PFSK-1 (cell line): ENCODE data around the gene ELP2.

Experiments used
- FOXP2 ChIP-seq: optimal IDR thresholded peaks from 2 replicates; pipeline ENCODE3; 2011; ENCODE audit warnings: borderline replicate concordance, control low read depth, inconsistent platforms; ENCODE audit not compliant: insufficient read depth; ENCODE audit errors: extremely low read length, extremely low read depth
- POLR2AphosphoS5 ChIP-seq: IDR thresholded peaks from 2 replicates; pipeline ENCODE4 v1.6.1; 2012; ENCODE audit warnings: low read depth, mild to moderate bottlenecking, control low read depth, low read length, moderate library complexity
- REST ChIP-seq, 2 experiments: IDR thresholded peaks; 2 replicates each; pipeline versions ENCODE4 v1.6.1 to v1.8.0; 2011 to 2012; ENCODE audit warnings: low read depth in 2 of 2, low read length in 2 of 2, control low read depth in 1 of 2, inconsistent platforms in 1 of 2, mild to moderate bottlenecking in 1 of 2, moderate library complexity in 1 of 2; ENCODE audit not compliant: insufficient read depth in 1 of 2
- SIN3A ChIP-seq: IDR thresholded peaks from 2 replicates; pipeline ENCODE4 v1.6.1; 2012; ENCODE audit warnings: mild to moderate bottlenecking, low read length, moderate library complexity, borderline replicate concordance; ENCODE audit not compliant: insufficient read depth
- TAF1 ChIP-seq: IDR thresholded peaks from 2 replicates; pipeline ENCODE4 v1.6.1; 2012; ENCODE audit warnings: low read length, control low read depth, borderline replicate concordance; ENCODE audit not compliant: insufficient read depth

The ELP2 gene

GRCh38 chr18:36108601-36109000, 21.1 kb upstream of the ELP2 start:
- TF ChIP-seq SIN3A (no peak), TAF1 (no peak), POLR2AphosphoS5 (no peak), REST (IDR thresholded peaks at IDR 0.05; ENCODE audit: insufficient read depth in 1 of 2, low read depth in 2 of 2, low read length in 2 of 2) (no peak), FOXP2 (no peak)

DNA sequence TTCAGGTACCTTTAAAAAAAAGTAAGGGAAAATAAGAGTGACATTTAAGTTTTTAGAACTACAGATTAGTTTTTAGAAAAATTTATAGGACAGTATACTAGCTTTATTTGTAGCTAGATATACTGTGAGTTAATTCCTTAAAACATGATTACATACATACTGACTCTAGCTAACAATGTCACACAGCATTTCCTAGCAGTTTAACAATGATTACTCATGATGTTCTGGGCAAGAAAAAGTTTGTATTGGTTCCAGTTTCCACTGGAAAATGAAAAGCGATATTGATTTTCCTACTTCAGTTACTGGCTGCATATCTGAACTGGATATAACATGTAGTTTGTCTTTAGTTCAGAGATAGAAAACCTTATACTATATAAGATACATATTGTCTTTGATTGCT, 20.0 kb upstream of the ELP2 start:
- TF ChIP-seq POLR2AphosphoS5 = no peak
- TF ChIP-seq SIN3A = no peak
- TF ChIP-seq FOXP2 = no peak
- TF ChIP-seq REST (IDR thresholded peaks at IDR 0.05; ENCODE audit: insufficient read depth in 1 of 2, low read depth in 2 of 2, low read length in 2 of 2) = no peak
- no peak for TF ChIP-seq TAF1

DNA sequence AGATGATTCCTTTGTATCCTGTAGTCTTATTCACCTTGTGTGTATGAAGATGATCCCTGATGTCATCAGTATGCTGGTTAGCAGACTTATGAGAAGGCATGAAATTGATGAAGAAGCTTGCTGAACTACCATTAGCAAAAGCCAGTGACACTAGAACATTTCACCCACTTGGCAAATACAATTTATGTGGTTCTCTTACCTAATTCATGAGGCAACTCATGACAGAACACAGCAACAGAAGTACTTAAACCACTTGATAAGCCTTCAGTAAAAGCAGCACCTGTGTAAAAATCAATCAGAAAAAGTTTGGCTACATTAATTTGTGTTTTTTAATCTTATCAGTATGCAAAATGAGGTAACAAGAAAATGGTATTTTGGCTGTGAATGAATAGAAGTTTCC, 17.4 kb upstream of the ELP2 start:
- no peak for TF ChIP-seq REST (IDR thresholded peaks at IDR 0.05; ENCODE audit: insufficient read depth in 1 of 2, low read depth in 2 of 2, low read length in 2 of 2)
- no peak for TF ChIP-seq FOXP2
- TF ChIP-seq TAF1 = no peak
- no peak for TF ChIP-seq SIN3A
- no peak for TF ChIP-seq POLR2AphosphoS5

DNA sequence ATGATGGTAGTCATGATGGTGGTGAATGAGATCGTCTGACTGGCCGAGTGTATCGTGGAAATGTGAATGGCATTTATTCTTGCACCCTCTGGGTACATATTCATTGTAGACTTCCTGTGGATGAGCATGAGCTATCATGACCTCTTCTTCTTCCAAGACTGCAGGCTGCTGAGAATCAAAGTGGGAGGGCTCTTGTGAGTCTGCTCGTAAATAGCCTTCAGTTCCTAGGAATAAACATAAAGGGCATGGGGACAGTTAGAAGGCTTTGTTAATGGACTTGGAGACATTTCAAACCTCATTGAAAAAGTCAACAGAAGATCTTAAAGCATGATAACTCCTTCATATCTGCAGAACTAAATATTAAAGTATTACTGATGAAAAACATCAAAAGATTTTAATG, 15.4 kb upstream of the ELP2 start:
- TF ChIP-seq POLR2AphosphoS5 (no peak), SIN3A (no peak), REST (IDR thresholded peaks at IDR 0.05; ENCODE audit: insufficient read depth in 1 of 2, low read depth in 2 of 2, low read length in 2 of 2) (no peak), FOXP2 (no peak), TAF1 (no peak)

DNA sequence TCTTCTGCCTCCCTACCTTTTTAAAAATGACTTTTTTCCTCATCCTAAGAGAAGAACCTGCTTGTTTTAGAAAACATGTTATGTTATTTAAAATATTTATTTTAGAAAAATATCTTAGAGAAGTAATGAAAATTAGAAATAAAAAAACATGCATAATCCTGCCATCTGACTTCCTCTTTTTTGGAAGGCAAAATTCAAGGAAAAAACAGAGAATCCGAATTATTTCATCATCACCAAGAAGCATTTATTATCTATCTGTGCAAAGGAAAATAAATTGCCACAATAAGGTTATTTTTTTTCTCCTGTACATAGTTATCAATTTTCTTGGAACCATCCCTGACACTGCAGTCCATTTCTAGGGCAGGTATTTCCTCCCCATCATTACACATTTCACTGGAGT, 15.0 kb upstream of the ELP2 start:
- TF ChIP-seq POLR2AphosphoS5 = no peak
- TF ChIP-seq TAF1 = no peak
- no peak for TF ChIP-seq FOXP2
- TF ChIP-seq REST (IDR thresholded peaks at IDR 0.05; ENCODE audit: insufficient read depth in 1 of 2, low read depth in 2 of 2, low read length in 2 of 2) = no peak
- TF ChIP-seq SIN3A = no peak
